ENCODE data around the gene CAB39. TPM values are rescaled to one million over a fixed set of nuclear protein-coding genes. Genes with fewer than 3 reads are reported as not detected.

The CAB39 gene
- total RNA-seq, 1 experiment from 2014 or later = 86.1 TPM

DNA sequence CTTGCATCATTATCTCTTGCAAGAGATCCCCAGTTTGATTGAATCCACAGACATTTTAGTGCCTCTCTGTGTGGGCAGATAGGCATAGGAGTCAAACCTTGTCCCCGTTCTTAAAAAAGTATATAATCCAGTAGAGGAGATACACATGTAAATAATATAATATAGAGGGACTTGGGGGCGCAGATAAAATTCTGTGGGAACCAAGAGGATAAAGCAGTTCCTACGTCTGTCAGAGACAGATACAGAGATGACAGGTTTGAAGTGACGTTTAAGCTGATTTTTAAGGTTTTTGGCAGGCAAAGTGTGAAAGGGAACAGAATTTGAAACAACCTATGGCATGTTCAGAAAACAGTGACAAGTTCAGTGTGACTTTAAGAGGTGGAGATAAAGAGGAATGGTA, 63.1 kb downstream of the CAB39 start:
- no peak for DNase-seq
- H3K36me3 ChIP-seq (ENCODE audit: low read depth) = peaks cover 56% of the 10 kb centered on the region
- no peaks in the 10 kb centered on the region for H3K27me3 ChIP-seq (ENCODE audit: insufficient read depth, low read depth)
- peak overlapping the region; percentile 61 for H3K27ac ChIP-seq
- intact Hi-C loops (cut with micrococcal nuclease; ENCODE audit: unreplicated experiment) = loop anchor here (5.0 kb wide), 1 partner anchor 38 kb away; no protein-coding TSS in a partner anchor
- CTCF ChIA-PET = no interaction called here
- H4K20me1 ChIP-seq (ENCODE audit: insufficient read depth) = no peaks in the 10 kb centered on the region
- H3K4me3 ChIP-seq = no peak overlapping the region
- peaks cover 76% of the 10 kb centered on the region for H3K4me1 ChIP-seq (replicated peaks; ENCODE audit: insufficient read depth)
- H3K4me2 ChIP-seq = no peak overlapping the region
- no peak for TF ChIP-seq EZH2 (IDR thresholded peaks at IDR 0.05; ENCODE audit: low read depth)
- TF ChIP-seq CTCF (conservative IDR thresholded peaks at IDR 0.05) = no peak
- POLR2A ChIA-PET (ENCODE audit: unreplicated experiment) = interaction anchor here (0.5 to 0.7 kb wide), 2 partner anchors 18 to 24 kb away, joined by 3 to 14 read pairs; no protein-coding TSS in a partner anchor
- H3K9me3 ChIP-seq (ENCODE audit: insufficient read depth, low read depth) = peaks cover 9% of the 10 kb centered on the region; the same call in 1 of the 2 replicates
- H2AFZ ChIP-seq = no peak overlapping the region
- peaks cover 77% of the 10 kb centered on the region for H3F3A ChIP-seq (ENCODE audit: insufficient read depth, low read depth)
- H3K9me2 ChIP-seq (ENCODE audit: insufficient read depth) = no peaks in the 10 kb centered on the region
- no TSS peak for BruUV-seq (replicated peaks)
- H3K79me2 ChIP-seq (ENCODE audit: low read depth) = peaks cover 82% of the 10 kb centered on the region

DNA sequence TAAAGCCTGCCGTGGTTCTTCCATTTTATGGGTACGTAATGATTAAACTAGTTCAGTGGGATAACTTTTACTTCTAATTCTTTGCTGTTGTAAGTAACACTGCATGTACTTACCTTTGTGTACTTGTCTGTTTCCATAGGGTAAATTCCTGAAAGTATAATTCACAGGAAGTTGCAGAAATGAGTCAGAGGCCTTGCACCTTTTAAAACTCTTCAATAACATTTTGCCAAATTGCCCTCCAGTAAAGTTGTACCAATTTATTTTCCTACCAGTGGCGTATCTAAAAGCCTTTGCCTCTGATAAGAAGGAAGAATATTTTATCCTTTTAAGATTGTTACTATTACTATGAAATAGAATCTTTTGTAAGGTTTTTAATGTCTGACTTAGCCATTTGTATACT, 65.1 kb downstream of the CAB39 start:
- peaks cover 83% of the 10 kb centered on the region for H3F3A ChIP-seq (ENCODE audit: insufficient read depth, low read depth)
- H3K27ac ChIP-seq = peak overlapping the region; percentile 81
- H3K4me3 ChIP-seq = peak overlapping the region; percentile 6; the same call in 1 of the 2 replicates
- H3K4me2 ChIP-seq = peak overlapping the region; percentile 56
- H2AFZ ChIP-seq = no peak overlapping the region
- intact Hi-C loops (cut with micrococcal nuclease; ENCODE audit: unreplicated experiment) = loop anchor here (5.0 kb wide), 1 partner anchor 40 kb away; no protein-coding TSS in a partner anchor
- H3K36me3 ChIP-seq (ENCODE audit: low read depth) = peaks cover 43% of the 10 kb centered on the region
- ChIA-PET CTCF (no interaction called here), POLR2A (ENCODE audit: unreplicated experiment) (no interaction called here)
- no TSS peak for BruUV-seq (replicated peaks)
- peaks cover 94% of the 10 kb centered on the region for H3K4me1 ChIP-seq (replicated peaks; ENCODE audit: insufficient read depth)
- no peaks in the 10 kb centered on the region for H3K27me3 ChIP-seq (ENCODE audit: insufficient read depth, low read depth)
- TF ChIP-seq CTCF (conservative IDR thresholded peaks at IDR 0.05) (no peak), EZH2 (IDR thresholded peaks at IDR 0.05; ENCODE audit: low read depth) (no peak)
- no peaks in the 10 kb centered on the region for H3K9me2 ChIP-seq (ENCODE audit: insufficient read depth)
- peaks cover 9% of the 10 kb centered on the region; the same call in 1 of the 2 replicates for H3K9me3 ChIP-seq (ENCODE audit: insufficient read depth, low read depth)
- H4K20me1 ChIP-seq (ENCODE audit: insufficient read depth) = no peaks in the 10 kb centered on the region
- DNase-seq = peak in 1 of 2 experiments; percentile 87
- H3K79me2 ChIP-seq (ENCODE audit: low read depth) = peaks cover 80% of the 10 kb centered on the region

GRCh38 chr2:230778350-230779063, 65.9 kb downstream of the CAB39 start:
- no peak for TF ChIP-seq EZH2 (IDR thresholded peaks at IDR 0.05; ENCODE audit: low read depth)
- TF ChIP-seq CTCF (conservative IDR thresholded peaks at IDR 0.05) = no peak
- BruUV-seq (replicated peaks) = no TSS peak
- Histone ChIP-seq H4K20me1 (ENCODE audit: insufficient read depth) (no peaks in the 10 kb centered on the region), H3K79me2 (ENCODE audit: low read depth) (peaks cover 84% of the 10 kb centered on the region), H3K36me3 (ENCODE audit: low read depth) (peaks cover 47% of the 10 kb centered on the region), H3K4me2 (peak overlapping the region; percentile 56), H3K27ac (peak overlapping the region; percentile 81), H3K9me3 (ENCODE audit: insufficient read depth, low read depth) (peaks cover 14% of the 10 kb centered on the region; the same call in 1 of the 2 replicates), H3K4me1 (replicated peaks; ENCODE audit: insufficient read depth) (peaks cover 90% of the 10 kb centered on the region), H2AFZ (no peak overlapping the region), H3K4me3 (peak overlapping the region; percentile 6; the same call in 1 of the 2 replicates), H3F3A (ENCODE audit: insufficient read depth, low read depth) (peaks cover 86% of the 10 kb centered on the region), H3K27me3 (ENCODE audit: insufficient read depth, low read depth) (no peaks in the 10 kb centered on the region), H3K9me2 (ENCODE audit: insufficient read depth) (no peaks in the 10 kb centered on the region)
- CTCF ChIA-PET = no interaction called here
- peak in 1 of 2 experiments; percentile 56 for DNase-seq
- POLR2A ChIA-PET (ENCODE audit: unreplicated experiment) = interaction anchor here (0.6 kb wide), 1 partner anchor 15 kb away, joined by 3 read pairs; no protein-coding TSS in a partner anchor
- intact Hi-C loops (cut with micrococcal nuclease; ENCODE audit: unreplicated experiment) = loop anchor here (5.0 kb wide), 1 partner anchor 41 kb away; no protein-coding TSS in a partner anchor

All from PC-9 (cell line).